DMS53 treated with DMSO at 0.1 percent for 48 hours (cell line): ENCODE measurements around the gene DEPP1.

ENCODE experiments used
- DNase-seq: peaks from one replicate; lab custom pipeline; 2025; ENCODE audit not compliant: unreplicated experiment; lab: John Stamatoyannopoulos, UW

Gene DEPP1

DNA sequence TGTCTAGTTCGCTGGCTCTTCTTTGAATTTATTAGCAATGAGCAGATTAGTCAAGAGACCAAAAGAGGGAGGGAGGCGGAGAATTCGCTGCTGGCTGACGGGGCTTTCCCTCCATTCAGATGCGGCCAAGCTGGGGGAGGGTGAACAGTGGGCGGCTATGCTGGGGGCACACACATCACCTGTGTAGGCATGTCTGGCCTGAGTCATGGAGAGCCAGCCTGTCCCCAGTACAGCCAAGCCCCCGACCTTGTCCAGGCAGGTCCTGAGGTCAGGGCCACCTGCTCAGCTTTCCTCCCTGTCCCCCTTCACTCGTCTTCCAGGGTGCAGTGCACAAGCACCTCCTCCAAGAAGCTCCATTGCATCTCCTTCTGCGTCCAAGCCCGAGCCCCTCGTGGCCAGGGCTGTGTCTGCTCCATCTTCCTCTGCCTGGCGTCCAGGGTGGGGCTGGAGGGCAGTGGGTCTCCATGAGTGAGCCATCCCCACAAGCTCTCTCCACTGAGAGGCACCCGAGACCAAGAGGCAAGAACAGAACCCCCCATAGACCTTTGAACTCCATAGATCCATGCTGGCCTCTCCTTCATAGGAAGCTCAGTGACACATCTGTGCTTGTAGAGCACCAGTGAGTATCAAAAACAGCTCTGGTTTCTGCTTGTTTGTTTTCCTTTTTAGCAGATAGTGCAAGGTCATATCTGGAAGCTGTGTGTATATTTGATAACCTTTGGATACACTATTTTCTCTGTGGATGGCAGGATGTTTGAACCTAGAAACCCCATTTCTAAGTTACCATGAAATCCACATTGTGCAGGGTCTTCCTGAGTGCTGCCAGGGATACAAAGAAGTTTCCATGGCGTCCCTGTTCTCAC, 1.9 kb upstream of the DEPP1 start:
- no peak for DNase-seq

DNA sequence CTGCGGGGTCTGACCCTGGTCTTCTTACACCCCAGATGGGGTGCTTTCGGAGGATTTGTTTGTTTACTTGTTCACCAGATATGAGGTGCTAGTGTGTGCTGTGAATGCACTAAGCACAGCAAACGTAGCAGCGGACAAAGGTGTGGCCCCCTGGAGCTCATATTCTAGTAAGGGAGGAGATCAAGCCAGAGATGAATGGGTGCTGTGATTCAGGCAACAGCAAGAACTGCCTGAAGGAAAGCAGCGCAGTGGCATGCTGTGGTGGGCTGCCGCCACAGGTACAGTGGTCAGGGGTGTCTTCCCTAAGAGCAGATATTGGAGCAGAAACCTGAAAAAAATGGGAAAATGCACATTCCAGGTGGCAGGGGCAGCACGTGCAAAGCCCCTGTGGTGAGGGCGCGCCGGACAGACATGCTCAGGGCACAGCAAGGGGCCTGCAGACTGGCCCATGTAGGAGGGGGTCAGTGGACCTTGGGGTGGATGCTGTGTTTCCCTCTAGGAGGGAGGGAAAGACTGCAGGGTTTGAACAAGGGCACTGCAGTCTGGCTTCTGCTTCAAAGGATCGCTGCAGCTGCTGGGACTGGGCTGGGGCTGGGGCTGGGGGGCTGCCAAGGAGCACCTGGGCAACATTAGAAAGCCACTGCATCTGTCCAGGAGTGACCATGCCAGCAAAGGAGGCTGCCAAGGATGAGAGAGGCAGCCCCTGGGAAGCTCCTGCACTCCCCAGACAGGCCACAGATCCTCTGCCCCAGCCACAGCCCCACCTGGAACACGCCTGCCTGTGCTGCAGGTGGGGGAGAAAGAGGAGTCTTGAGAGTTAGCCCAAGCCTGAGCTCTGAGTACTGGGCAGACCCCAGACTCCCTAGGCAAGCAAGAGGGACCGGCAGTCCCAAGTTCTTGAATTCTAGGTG, 927 bp upstream of the DEPP1 start:
- DNase-seq: no peak

GRCh38 chr10:44978213-44978569, 418 bp downstream of the DEPP1 start:
- no peak for DNase-seq

DNA sequence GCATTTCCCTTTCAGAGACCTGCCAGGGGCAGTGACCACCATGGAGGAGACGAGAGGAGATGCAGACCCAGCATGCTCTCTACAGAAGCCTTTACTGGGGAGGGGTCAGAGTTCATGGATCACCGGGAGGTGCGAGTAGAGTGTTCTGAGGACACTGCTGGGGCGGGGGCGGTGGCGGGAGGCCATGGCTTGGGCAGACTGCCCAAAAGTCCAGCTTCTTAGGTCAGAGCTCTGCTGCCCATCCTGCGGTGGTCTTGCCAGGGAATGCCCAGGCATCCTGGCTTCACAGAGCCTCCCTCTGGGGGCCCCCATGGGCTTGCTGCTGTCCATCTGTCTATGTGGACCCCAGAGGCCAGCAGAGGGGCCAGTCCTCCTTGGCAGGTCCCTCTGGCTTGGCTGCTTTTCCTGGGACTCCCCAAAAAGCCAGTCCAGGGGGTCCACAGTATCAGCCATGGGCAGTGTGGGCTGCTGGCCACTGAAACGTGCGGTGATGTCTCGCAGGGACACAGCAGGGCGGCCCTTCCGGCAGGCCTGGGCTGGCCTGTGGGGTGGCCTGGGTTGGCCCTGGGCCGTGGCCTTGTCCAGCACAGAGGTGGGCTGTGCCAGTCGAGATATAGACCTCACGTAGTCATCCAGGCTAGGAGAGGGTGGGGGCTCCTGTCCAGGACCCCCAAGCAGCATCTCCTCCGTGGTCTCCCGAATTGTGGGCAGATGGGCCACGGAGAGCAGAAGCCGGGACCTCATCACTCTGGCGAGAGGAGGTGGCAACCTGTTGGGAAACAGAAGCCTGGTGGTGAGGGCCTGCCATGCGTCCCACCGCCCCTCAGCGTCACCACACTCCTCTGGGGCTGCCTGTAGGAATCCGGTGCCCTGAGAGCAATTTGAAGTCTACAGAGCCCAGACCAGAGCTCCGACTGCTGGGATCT, 1.1 kb downstream of the DEPP1 start:
- DNase-seq: no peak

- DNase-seq: no peak
These were observed 2.0 kb downstream of the DEPP1 start for GRCh38 chr10:44976352-44977198.

GRCh38 chr10:44975431-44976331, 2.9 kb downstream of the DEPP1 start:
- DNase-seq: no peak

- DNase-seq: peak; percentile 67
These were observed 3.8 kb downstream of the DEPP1 start for GRCh38 chr10:44974628-44975430.

DNA sequence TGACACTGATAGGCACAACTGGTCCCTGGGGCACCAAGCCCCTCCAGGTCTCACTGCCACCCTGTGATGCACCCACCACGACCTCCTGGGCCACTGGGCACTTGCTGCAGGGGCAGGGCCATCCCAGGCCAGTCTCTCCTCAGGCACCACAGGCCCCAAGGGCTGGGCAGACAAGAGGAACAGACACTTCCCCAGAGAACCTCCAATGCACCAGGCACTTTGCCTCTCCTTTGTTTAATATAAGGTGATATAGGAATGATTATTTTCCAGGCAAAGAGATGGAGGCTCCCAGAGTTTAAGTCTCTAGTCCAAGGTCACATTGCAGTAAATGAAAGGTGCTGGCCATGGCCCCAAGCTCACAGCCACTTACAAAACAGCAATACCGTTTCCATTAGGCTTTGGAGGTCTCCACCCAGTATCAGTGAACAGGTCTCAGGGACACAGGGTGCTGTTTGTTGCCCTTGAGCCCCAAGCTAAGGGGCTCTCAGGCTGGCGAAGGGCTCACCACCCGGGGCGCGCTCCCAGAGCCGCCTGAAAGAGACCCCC, 4.5 kb downstream of the DEPP1 start:
- DNase-seq: no peak

DNA sequence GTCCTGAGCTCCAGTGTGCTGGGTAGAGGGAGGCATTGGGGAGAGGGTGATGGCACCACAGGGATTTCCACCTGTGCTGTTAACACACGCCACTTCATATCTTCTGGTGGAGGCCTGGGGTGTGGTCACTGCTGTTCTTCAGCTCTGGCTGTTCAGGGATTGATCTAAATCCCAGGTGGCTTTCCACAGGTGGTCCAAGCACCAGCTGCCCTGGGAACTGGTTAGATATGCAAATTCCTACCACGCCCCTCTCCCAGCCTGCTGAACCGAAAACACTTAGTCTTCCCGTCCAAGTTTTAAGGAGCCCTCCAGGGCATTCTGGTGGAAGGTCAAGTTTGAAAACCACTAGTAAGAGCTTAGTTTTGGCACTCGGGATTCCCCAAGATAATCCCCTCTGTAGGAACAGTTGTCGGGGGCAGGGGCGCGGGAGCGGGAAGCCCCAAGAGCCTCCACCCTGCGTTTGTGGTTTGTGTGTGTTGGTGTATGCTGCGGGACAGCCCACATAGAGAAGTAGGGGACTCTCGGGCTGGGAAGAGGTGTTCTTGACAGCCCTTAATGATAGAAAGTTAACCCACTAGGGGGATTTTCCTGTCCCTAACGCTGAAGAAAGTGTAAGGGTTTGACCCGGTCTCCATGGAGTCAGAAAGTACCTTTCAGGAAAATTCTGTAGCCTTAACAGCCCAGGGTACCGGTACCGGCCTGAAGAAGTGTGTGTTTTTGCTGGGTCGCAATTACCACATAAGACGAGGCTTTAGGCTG, 5.1 kb downstream of the DEPP1 start:
- no peak for DNase-seq

DNA sequence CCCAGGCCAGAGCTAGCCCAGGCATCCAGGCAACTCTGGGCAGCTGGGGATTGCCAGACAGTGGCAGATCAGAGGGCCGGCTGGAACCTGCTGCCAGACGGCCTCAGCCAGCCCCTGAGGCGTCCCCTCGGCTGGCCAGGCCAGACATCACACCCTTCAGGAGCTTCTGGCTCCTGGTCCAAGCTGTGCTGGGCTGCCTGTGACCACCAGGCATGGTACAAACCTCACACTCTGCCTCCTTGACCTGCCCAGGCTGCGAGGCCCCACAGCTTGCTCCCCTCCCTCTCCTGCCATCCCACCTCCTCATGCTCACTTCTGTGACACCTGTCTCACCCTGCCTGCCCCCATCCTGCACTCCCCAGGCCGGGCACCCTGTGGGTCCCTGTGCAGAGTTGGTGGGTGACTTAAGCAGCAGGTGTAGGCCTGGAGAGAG, 5.7 kb downstream of the DEPP1 start:
- no peak for DNase-seq

DNA sequence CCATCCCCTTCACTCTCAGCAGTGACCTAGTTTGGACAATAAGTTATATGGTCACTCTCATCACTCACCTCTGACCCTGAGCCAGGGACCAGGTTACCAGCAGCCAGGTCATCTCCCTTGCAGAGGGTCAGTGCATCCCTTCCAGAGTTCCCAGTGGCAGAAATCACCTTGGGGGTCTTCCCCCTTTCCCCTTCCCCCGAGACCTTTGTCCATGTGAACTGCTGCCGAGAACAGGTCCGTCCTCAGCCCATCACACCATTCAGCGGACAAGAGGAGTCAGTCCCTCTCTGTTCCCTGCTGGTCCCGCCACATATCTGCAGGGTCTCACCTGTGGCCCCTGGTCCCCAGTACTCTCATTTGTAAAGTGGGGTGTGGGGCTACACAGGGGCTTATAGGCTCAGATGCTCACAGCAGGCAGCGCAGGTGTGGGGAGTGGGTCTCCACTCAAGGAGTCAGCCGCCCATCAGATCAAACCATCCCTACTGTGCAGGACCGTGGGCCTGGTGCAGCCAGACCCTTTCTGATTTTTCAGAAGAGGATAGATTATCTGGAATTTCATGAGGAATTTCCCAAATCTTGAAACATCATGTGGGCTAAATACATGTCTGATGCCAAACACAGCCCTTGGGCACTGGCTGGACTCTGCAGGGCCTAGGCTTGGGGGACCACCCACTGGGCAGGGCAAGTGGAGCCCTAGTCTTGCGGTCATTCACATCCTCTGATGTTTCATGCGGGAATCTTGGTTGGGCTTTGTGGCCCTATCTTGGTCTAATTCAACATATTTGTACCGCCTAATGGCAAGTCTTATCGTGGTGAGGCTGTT, 6.5 kb downstream of the DEPP1 start:
- DNase-seq: no peak

DNA sequence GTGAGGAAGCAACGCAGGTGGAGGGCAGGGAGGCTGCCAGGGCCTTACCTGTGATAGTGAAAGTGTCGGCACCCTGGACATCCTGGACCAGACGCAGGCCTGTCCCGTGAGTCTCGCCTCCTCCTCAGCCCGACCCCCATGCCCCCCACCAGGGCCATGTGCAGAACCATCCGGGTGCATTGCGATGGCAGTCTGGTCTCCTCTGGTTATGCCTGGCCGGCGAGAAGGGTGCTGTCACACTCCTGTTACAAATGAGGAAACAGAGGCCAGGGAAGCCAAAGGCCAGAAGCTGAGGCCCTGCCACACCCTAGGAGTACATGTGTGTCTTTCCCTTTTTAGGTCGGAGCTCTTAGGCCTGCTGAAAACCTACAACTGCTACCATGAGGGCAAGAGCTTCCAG, 7.2 kb downstream of the DEPP1 start:
- DNase-seq: no peak

- DNase-seq: no peak
These were observed 7.7 kb downstream of the DEPP1 start for GRCh38 chr10:44970812-44971395.

DNA sequence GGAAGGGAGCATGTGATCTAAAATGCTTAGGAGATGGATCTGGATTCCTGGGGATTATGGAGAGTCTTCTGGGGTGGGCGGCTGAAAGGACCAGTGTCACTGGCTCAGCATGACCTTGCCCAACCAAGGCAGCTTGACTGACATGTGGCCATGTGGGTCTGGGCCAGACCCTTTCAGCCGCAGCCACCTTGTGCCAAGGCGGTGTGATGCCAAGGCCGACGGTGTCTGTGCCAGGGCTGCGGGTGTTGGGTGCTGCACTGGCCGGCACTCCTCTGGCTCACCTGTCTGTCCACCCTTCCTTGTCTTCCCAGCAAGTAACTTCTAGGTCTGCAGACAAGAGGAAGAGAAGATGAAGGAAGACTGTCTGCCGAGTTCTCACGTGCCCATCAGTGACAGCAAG, 8.8 kb downstream of the DEPP1 start:
- no peak for DNase-seq

GRCh38 chr10:44968500-44969400, 9.9 kb downstream of the DEPP1 start:
- no peak for DNase-seq
